GM19463 (cell line): ENCODE results near the gene OAT.
"Not testable (repeated sequence)": the region's sequence is repeated elsewhere in the genome, so short reads cannot be mapped to it uniquely, and the experiment has no call there.

Experiments
- ATAC-seq: cut with Tn5 transposase; IDR thresholded peaks from one replicate; pipeline ENCODE4 v1.9.1; 2021; ENCODE audit warnings: mild to moderate bottlenecking, moderate library complexity; ENCODE audit not compliant: unreplicated experiment

The OAT gene

DNA sequence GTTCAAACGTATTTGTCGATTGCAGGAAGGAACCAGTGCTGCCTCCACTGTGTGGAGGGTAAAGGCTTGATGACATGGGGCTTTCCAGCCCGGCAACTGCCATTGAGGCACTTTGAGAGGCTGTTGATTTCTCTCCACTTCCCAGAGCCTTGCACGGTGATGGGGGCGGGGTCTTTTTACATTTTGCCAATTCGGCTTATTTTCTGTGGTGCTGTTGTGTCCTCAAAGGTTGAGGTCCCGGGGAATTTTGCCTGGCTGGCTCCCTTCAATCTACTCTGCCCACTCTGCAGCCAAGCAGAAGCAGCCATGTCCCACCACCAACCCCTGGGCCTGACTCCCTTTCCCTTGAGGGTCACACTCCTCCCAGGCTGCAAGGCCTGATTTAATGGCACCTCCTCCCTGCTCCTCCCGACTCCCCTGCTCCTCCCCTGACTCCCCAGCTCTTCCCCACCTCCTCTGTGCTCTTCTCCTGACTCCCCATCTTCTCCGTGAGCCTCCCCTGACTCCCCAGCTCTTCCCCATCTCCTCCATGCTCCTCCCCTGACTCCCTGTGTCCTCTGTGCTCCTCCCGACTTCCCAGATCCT lies 39.0 kb downstream of the OAT start:
- no peak for ATAC-seq

DNA sequence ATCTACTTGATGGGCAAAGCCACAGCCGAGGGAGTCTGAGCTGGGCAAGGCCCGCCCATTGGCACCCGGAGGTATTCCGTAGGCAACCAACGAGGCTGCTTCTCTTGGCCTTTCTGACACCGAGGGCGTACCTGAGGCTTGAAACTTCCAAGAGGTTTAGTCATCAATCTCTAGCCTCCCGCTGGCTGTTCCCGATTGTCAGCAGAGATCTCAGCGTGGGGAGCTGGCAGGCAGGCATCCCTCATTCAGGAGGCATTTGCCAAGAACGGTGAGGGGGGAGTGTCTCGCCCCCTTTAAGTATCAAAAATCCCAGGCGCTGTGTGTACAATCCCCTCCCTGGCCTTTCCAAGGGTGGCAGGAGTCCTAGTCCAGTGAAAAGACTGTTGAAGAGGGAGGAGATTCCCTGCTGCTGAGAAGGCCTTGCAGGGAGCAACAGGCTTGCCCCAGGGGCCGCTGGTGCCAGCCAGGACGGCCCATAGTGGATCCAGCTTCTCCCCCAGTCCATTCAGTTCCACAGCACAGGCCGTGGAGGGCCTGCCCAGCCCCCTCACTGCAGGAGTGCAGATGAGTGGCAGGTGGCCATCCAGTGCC lies 39.7 kb downstream of the OAT start:
- ATAC-seq: no peak

DNA sequence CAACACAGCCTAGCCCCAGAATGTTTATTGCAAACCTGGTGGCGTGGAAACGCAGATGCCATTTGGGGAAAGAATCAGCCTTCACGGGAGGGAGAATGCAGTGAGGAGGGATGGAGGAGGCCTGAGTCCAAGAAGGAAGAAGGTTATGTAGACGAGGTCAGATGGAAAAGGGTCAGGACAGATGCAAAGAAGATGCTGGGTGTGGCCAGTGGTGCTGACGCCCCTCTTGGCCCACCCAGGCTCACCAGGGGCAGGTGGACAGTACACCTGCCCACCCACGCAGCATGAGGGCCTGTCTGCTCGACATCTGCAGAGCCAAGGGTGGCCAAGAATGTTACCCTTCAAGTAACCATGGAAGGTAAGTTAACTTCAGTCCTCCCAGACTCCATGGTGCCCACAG lies 40.5 kb downstream of the OAT start:
- no peak for ATAC-seq

DNA sequence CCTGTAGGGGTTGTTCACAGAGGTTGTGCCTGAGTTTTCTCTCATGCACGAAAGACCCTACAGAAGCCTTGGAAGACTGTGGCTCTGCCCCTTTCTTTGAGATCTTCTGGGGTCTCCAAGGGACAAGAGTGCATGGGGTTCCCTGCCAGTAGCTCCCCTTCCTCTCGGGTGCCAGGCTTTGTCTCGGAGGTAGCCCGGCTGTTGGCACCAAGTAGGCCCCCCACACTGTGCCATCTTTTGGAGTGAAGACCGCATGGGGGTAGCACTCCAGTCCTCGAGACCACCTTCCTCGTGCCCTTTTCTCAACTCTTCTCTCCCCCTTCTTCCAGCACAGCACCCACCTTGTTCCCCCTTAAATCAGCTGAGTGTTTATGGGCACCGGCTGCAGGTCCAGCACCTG lies 41.6 kb downstream of the OAT start:
- ATAC-seq: no peak

DNA sequence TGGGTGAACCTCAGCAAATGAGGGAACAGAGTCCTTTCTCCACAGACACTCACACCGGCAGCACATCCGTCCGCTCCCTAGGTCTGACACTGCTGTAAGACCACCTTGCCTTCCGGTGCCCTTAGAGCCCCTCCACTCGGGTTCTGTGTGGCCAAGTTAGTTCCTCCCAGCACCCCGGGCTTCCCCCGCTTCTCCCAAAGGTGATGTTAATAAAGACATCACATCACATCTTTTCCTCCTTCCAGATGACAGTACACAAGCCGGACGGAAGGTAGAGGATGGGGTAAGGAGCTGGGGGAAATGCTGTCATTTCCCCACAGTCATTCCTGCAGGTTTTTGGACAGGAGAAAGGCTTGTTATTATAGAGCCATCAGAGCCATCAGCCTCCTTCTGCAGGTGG lies 42.3 kb downstream of the OAT start:
- ATAC-seq: no peak

DNA sequence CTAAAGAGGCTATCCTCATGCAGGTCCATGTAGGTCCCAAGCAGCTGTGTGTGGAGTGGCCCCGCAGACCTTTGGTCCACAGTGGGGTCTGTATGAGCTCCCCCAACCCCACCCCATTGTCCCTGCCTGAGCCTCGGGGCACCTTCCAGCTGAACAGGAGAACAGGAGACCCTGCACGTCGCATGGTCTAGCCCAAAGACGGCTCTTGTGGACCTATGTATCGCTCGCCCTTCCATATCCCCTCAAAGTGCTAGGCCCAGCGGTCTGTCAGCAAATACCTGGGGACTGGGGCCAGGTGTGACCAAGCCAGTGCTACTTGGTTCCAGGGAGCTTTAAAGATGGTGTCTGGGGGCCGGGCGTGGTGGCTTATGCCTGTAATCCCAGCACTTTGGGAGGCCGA lies 43.0 kb downstream of the OAT start:
- no peak for ATAC-seq

DNA sequence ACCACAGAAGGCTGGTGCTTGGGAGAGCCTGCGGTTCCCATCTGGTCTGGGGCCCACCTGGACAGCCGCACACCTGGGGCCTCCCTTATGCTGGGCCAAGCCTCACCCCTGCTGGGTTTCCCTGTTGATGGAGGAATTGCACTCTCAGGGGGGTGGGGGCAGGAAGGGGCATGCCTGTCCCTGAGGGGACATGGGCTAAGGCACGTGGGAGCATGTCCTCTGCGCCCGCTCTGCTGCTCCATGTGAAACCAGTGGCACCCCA lies 43.4 kb downstream of the OAT start:
- ATAC-seq: no peak

DNA sequence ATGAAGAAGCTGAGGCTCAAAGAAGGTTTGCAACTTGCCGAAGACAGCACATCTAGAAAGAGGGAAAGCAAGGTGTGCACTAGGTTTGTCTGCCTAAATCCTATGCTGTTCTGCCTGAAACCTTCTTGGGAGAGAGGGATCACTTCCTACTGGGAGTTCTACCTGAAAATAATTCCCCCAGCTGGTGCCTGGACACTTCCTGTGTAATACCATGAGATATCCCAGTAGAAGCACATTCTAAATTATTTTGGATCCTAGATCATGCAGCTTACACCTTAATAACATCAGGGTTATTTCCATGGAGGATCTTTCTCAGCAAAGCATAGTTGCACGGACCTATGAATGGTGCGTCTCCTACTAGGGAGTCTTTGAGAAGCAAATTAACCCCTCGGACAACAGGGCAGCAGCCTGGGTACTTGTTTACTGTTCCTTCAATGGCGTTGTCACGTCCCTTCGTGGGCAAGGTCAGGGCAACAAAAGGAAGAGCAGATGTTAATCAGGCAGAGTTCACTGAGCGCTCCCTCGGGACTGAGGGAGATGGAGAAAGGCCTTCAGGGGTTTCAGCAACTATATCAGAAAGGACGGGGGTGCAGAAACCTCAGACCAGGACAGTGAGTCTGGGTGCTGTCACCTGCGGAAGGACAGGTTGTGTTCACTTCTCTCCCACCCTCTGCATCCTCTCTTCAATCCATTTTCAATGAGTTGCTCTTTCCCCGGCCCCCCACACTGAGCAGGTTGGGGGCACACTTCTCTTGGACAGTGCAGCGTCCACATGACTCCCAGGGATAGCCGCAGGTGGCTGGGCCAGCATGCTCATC lies 44.0 kb downstream of the OAT start:
- ATAC-seq: no peak

DNA sequence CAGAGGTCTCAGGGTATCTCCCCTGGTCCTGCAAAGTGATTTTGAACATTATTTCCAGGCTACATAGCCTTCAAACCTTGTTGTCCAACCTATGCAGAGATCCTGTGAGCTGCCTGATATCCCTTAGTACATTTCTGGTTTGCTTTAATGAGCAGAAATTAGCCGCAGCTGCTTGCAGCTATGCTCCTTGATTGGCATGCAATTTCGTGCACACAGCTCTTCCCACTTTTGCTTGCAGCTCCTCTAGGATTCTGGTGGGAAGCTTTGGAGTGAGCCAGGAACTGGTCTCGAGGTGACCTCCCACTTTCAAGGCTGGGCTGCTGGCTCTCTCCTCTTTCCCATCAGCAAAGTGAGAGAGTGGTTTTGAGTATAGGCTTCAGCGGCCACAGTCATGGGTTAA lies 45.8 kb downstream of the OAT start:
- ATAC-seq: no peak

DNA sequence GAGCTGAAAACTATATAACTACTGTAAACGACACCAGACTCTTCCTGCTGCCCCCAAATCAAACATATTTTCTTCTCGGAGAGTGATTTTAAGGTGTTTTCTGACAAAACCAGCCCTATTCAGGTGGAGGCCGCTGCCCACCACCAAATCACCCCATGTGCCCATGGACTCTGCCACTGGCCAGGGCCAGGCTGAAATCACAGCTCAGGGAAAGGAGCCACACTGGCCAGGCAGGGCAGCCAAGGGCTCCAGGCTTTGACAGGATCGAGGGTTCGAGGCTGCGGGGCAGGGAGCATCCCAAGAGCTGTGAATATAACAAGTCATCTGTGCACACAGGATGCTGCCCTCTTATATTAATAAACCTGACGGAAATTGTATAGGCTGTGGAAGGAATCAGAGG lies 48.3 kb downstream of the OAT start:
- ATAC-seq: no peak

DNA sequence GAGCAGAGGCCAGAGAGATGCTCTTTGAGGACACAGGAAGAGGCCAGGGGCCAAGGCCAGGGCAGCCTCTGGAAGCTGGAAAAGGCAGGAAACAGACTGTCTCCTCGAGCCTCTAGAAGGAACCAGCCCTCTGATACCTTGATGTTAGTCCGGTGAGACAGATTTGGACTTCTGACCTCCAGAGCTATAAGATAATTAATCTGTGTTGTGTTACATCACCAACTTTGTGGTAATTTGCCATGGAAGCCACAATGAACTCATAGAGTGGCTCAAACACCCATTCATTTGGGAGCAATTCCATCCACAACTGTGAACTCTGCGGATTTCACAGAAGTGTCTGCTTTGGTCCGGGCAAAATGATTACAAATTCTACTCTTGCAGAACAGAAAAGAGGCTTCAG lies 48.7 kb downstream of the OAT start:
- ATAC-seq: no peak

DNA sequence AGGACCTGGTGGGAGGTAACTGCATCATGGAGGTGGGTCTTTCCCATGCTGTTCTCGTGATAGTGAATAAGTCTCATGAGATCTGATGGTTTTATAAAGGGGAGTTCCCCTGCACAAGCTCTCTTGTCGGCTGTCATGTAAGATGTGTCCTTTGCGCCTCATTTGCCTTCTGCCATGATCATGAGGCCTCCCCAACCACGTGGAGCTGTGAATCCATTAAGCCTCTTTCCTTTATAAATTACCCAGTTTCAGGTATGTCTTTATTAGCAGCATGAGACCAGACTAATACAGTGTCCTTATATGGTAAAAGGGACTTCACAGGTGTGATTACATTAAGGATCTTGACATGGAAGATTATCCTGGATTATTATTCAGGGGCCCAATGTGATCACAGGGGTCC lies 49.2 kb downstream of the OAT start:
- ATAC-seq: not testable (repeated sequence)

DNA sequence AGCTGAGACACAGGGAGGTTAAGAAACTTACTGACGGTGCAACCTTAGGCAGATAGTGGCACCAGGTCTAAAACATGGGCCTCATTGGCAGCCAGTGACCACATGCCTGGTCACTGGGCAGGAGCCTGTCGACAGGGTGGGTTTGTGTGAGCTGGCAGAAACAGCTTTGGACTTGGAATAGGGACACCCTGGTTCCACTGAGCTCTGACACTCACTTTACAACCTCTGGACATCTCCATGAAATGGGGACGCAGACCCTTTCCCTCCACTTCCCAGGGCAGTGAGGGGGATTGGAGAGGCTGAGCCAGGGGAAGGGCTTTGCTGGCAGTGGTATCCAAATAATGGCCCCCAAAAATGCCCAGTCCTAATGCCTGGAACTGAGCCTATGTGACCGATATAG lies 49.7 kb downstream of the OAT start:
- ATAC-seq: no peak

DNA sequence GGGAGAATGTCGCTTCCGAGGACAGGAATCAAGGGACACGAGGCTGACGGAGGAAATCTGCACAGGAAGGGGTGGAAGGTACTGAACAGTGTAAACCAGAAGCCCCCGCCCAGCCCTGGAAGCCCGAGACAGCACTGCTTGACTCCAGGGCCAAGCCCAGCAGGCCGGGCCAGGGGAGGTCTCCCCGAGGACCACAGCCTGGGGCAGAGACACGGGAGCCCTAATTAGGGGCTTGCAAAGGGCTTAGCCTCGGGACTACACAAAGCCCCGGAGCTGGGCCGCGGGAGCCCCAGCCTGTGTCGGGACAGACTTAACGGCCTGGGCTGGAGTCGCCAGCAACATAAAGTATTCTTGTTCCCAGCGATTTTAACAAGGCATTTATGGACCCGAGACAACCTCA lies 50.8 kb downstream of the OAT start:
- no peak for ATAC-seq

DNA sequence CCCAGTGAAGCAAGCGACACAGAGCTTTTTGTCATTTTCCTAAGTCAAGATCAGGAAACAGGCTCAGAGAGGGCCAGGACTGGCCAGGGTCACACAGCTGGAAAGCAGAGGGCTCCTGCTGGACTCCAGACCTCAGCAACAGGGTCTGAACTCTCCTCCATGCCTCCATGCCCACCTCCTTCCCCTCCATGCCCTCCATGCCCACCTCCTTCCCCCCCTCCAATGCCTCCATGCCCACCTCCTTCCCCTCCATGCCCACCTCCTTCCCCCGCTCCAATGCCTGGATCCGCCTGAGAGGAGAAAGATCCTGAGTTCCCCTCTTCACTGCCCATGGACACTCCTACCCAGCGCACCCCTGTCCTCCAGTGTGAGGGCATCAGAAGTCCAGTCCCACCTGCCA lies 51.3 kb downstream of the OAT start:
- no peak for ATAC-seq

DNA sequence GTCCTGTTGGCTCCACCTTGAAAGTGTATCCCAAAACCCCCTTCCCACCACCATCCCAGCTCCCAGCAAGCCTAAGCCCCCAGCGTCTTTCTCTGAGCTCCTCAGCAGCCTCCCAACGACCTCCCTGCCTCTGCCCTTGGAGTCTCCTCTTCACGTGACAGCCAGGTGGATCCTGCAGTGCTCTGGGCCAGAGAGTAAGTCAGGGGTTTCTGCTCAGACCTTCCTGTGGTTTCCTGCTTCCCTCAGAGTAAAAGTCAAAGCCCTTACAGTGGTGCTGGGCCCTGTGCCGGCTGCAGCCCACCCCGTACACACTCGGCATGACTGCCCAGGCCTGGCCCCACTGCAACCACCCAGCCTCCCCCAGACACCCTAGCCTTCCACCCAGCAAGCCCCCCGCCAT lies 51.9 kb downstream of the OAT start:
- no peak for ATAC-seq

DNA sequence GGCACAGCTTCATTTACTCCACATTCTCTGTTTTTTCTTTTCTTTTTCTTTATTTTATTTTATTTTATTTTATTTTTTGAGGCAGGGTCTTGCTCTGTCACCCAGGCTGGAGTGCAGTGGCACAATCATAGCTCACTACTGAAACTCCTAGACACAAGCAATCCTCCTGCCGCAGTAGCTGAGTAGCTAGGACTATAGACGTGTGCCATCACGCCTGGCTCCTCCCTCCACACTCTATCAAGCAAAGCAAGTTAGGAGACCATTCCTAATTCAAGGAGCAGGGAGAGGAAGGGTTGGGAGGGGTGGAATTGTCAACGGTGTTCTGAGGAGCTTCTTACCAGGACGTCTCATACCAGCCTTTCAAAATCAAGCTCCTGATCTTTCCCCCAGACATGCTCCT lies 52.4 kb downstream of the OAT start:
- no peak for ATAC-seq

DNA sequence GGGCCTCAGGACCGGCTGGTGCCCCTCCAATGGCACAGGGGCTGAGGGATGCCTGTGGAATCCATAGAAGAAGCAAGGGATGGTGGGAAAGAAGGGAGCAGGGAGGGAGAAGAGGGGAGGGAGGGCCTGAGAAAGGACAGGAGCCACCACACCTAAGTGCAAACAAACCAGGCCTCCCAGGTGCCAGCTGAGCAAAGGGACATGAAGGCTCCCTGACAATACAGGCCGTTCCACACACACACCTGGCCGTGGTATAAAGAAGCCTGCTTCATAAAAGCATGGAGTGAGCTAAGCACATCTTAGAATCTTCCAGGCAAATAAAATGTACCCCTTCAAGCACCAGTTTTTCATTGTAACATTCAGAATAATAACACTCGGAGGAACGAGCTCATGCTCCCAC lies 54.0 kb downstream of the OAT start:
- no peak for ATAC-seq

DNA sequence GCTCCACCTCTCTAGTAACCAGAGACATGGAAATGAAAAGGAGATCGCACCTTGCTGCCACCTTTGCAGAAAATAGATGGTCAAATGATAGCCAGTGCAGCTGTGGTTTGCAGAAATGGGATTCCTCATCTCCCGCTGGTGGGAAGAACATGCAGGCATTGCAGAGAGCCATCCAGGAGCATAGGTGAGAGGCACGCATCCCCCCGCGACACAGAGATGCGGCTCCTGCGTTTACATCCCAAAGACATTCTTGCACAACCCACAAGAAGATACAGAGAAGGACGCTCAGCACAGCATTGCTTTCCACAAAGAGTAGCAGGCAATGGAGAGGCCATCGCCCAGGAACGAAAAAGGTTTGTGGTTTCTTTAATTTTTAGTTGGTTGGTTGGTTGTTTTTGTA lies 56.2 kb downstream of the OAT start:
- no peak for ATAC-seq

DNA sequence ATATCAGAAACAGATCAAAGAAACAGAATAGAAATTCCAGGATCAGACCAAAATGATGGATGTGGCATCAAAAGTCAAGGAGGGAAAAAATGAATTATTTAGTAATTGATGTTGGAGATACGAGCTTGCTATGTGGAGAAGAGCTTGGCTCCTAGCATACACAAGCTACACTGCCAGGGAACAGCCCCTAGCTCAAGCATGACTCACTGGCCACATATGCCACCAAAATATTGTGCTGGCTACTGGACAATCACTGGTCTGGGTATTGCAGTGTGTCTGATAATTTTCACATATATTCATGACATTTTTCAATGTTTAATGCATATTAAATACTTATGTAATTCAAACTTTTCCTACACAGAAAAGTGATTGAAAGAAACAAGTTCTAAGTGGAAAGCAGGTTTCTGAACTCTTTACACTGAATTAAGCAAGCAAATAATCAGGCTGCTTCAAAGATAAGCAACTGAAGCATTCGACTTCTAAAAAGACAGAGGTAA lies 59.3 kb downstream of the OAT start:
- ATAC-seq: no peak

DNA sequence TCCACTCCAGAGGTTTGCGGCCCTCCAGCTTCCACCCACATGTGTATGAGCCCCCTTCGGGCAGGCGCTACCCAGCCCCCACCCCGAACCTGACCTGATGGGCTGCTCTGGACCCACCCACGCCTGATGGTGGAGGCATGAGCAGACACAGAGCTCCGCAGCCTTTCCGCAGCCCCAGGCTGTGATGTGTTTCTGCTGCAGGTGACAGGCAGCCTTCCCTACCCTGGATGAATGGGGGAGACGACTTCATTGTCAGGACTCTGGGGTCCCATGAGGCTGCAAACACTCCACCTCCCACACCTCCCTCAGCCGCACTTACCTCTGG lies 61.2 kb downstream of the OAT start:
- ATAC-seq: no peak

DNA sequence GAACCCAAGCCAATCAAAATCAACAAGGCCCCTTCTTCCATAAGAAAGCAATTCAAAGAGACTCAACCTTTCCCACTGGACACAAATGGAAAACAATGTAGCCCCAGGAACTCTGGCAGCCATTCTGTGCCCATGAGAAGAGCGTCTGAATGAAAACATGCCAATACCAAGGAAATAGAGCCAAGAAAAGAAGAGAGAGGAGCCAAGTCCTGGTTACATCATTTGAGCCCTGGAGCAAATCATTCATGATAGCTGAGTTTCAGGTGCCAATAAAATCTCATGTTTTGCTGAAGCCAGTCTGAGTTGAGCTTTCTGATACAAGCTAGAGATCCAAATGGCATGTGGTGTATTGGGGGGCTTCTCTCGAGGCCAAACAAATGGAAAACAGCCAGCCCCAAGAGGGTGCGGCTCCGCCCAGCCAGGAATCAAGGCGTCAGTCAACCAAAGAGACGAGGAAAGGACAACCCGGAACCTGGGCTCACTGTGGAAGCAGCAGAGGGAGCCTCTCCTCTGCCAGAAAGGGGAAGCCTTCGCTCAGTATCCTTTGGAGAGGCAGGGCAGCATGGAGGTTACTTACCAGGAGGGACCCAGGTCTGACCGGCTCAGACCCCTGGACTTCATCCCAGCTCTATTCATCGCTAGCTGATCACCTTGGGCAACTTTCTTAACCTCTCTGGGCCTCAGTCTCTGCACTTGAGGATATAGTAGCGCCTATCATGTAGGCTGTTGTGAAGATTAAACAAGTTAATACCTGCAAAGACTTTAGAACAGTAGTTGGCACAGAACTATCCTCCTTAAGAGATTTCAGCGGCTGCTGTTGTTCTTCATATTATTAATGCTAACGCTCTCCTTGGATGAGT lies 61.8 kb downstream of the OAT start:
- ATAC-seq: no peak
